ENCODE measurements around the gene SIRPG. TPM values are rescaled to one million over a fixed set of nuclear protein-coding genes. Genes with fewer than 3 reads are reported as not detected.
"Not testable (repeated sequence)": the region's sequence is repeated elsewhere in the genome, so short reads cannot be mapped to it uniquely, and the experiment has no call there.

SIRPG gene
- polyA plus RNA-seq, 2 of the 4 experiments (the other 2 are of a cell fraction): not detected

DNA sequence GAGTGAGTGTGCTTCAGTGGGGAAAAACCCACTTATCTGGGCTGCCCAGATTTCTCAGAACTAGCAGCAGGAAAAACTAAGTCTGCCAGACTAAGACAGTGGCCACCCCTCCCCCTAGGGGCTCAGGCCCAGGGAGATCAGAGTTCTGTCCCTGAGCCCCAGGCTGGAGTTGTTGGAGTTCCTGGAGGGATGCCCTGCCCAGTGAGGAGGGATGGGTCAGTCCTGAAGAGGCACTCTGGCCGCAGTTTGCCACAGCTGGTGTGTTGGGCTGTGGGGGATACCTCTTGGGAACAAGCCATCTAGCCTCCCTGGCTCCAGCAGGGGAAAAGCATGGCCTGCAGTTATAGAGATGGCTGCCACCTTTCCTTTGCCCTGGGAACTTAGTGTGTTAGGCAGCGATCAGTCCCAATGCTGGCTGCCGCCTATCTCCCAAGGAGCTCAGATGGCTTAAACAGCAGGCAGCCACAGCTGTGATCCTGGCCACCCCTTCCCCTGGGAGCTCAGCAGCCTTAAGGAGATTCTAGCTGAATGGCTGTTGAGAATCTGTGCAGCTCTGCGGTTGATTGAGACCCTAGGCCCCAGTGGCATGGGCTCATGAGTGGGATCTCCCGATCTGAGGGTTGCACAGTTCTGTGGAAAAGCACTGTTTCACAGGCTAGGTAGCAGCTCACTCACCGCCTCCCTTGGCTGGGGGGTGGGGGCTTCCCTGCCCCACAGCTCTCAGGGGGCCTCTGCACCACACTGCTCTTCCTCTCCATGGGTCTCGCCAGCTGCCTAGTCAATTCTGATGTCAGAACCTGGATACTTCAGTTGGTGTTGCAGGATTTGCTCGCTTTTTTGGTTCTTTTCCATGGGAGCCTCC lies 13.2 kb downstream of the SIRPG start (continued):
- TF ChIP-seq, protein P1, sequence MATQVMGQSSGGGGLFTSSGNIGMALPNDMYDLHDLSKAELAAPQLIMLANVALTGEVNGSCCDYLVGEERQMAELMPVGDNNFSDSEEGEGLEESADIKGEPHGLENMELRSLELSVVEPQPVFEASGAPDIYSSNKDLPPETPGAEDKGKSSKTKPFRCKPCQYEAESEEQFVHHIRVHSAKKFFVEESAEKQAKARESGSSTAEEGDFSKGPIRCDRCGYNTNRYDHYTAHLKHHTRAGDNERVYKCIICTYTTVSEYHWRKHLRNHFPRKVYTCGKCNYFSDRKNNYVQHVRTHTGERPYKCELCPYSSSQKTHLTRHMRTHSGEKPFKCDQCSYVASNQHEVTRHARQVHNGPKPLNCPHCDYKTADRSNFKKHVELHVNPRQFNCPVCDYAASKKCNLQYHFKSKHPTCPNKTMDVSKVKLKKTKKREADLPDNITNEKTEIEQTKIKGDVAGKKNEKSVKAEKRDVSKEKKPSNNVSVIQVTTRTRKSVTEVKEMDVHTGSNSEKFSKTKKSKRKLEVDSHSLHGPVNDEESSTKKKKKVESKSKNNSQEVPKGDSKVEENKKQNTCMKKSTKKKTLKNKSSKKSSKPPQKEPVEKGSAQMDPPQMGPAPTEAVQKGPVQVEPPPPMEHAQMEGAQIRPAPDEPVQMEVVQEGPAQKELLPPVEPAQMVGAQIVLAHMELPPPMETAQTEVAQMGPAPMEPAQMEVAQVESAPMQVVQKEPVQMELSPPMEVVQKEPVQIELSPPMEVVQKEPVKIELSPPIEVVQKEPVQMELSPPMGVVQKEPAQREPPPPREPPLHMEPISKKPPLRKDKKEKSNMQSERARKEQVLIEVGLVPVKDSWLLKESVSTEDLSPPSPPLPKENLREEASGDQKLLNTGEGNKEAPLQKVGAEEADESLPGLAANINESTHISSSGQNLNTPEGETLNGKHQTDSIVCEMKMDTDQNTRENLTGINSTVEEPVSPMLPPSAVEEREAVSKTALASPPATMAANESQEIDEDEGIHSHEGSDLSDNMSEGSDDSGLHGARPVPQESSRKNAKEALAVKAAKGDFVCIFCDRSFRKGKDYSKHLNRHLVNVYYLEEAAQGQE (IDR thresholded peaks at IDR 0.05): no peak

DNA sequence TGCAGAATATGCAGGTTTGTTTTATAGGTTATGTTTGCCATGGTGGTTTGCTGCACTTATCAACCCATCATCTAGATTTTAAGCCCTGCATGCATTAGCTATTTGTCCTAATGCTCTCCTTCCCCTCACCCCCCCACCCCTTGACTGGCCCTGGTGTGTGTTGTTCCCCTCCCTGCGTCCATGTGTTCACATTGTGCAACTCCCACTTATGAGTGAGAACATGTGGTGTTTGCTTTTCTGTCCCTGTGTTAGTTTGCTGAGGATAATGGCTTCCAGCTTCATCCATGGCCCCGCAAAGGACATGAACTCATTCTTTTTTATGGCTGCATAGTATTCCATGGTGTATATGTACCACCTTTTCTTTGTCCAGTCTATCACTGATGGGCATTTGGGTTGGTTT lies 18.9 kb downstream of the SIRPG start:
- H3K4me3 ChIP-seq; H3K4me1 ChIP-seq; H3K4me2 ChIP-seq; H3K27ac ChIP-seq; POLR2A ChIA-PET; DNase-seq (ENCODE audit: low read depth in 1 of 2, low spot score in 1 of 2); ATAC-seq; CTCF ChIA-PET; FAIRE-seq; H3K9me3 ChIP-seq: not testable (repeated sequence)
- 47% methylated on average over 2 of the region's 2 CpGs for WGBS (ENCODE audit: missing lambda C conversion rate)

DNA sequence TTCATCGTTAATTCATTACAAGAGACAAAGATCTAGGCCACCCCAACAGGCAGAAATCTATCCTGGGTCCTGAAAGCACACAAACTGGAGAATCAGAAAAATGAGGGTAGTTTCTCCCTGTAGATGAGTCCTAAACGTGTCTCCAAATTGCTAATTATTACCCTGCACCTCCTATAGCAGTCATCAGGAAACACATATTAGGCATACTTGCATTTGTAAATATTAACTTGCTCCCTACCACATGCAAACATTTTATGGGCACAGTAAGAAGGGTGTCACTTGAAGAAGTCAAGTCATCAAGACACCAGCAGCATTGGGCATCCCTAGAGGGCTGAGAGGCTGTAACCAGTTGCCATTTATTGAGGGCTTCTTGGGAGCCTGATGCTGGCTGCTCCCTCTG lies 19.8 kb downstream of the SIRPG start:
- no peak overlapping the region; the same call in 2 of the 3 replicates for H3K4me2 ChIP-seq
- H3K4me1 ChIP-seq: peaks cover 7% of the 10 kb centered on the region; the same call in 1 of the 3 replicates
- ChIA-PET POLR2A (no interaction called here), CTCF (interaction anchor here (0.5 kb wide), 1 partner anchor 434 kb away, joined by 4 read pairs; the partner anchor contains the start of gene C20orf202)
- no peak overlapping the region for H3K27ac ChIP-seq
- DNase-seq (ENCODE audit: low read depth in 1 of 2, low spot score in 1 of 2) (no peak), FAIRE-seq (no peak), ATAC-seq (no peak)
- no peaks in the 10 kb centered on the region; the same call in 2 of the 3 replicates for H3K9me3 ChIP-seq
- H3K4me3 ChIP-seq: no peak overlapping the region
- TF ChIP-seq, protein P2, sequence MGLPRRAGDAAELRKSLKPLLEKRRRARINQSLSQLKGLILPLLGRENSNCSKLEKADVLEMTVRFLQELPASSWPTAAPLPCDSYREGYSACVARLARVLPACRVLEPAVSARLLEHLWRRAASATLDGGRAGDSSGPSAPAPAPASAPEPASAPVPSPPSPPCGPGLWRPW (IDR thresholded peaks at IDR 0.05): no peak
- TF ChIP-seq FOSB (CRISPR knock-in tag; IDR thresholded peaks at IDR 0.05): no peak
- no peak for TF ChIP-seq KDM5A (IDR thresholded peaks at IDR 0.05)
- TF ChIP-seq EP300 (IDR thresholded peaks at IDR 0.05): no peak
- no peak for TF ChIP-seq RNF2 (IDR thresholded peaks at IDR 0.05; ENCODE audit: borderline replicate concordance, low read depth)
- TF ChIP-seq HOXB13 (CRISPR knock-in tag; IDR thresholded peaks at IDR 0.05; ENCODE audit: low read depth): no peak
- TF ChIP-seq CBX2 (IDR thresholded peaks at IDR 0.05; ENCODE audit: borderline replicate concordance, low read depth): no peak
- TF ChIP-seq RCOR1 (IDR thresholded peaks at IDR 0.05; ENCODE audit: low read depth, low read length): no peak
- TF ChIP-seq, protein P3, sequence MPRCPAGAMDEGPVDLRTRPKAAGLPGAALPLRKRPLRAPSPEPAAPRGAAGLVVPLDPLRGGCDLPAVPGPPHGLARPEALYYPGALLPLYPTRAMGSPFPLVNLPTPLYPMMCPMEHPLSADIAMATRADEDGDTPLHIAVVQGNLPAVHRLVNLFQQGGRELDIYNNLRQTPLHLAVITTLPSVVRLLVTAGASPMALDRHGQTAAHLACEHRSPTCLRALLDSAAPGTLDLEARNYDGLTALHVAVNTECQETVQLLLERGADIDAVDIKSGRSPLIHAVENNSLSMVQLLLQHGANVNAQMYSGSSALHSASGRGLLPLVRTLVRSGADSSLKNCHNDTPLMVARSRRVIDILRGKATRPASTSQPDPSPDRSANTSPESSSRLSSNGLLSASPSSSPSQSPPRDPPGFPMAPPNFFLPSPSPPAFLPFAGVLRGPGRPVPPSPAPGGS (IDR thresholded peaks at IDR 0.05): no peak
- no peak for TF ChIP-seq HDAC2 (IDR thresholded peaks at IDR 0.05)
- no peak for TF ChIP-seq MYC (IDR thresholded peaks at IDR 0.05; ENCODE audit: borderline replicate concordance, low read length)
- 1% methylated on average over 2 of the region's 2 CpGs for WGBS (ENCODE audit: missing lambda C conversion rate)

DNA sequence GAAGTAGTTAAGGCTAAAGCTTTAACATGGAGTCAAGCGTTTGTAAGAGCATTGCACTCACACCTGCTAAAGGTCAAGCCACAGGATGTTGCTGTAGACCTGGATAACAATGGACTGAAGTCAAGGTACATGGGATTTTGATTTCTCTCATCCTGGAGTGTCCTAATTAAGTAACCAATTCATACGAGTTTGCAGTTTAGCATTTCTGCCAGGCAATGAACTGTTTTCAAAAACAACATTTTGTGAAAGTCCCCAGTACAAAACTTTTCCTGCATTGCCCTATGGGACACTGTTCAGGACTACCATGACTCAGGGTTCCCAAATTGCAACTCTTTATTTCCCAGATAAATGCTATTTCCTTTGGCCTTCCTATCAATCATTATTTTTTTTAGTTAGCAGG lies 20.4 kb downstream of the SIRPG start:
- no peak for DNase-seq (ENCODE audit: low read depth in 1 of 2, low spot score in 1 of 2)
- H3K4me3 ChIP-seq: no peak overlapping the region
- H3K9me3 ChIP-seq: no peaks in the 10 kb centered on the region; the same call in 2 of the 3 replicates
- ATAC-seq: no peak
- no peak overlapping the region for H3K27ac ChIP-seq
- no peak for TF ChIP-seq FOXS1 (CRISPR knock-in tag; IDR thresholded peaks at IDR 0.05)
- TF ChIP-seq NFE2L2 (conservative IDR thresholded peaks at IDR 0.05; ENCODE audit: low read length): no peak
- TF ChIP-seq ZSCAN20 (CRISPR knock-in tag; IDR thresholded peaks at IDR 0.05): no peak
- TF ChIP-seq GATA3 (IDR thresholded peaks at IDR 0.05; ENCODE audit: borderline replicate concordance): no peak
- ChIA-PET POLR2A (no interaction called here), CTCF (no interaction called here)
- 17% methylated on average over 2 of the region's 2 CpGs for WGBS (ENCODE audit: missing lambda C conversion rate)
- peaks cover 7% of the 10 kb centered on the region; the same call in 1 of the 3 replicates for H3K4me1 ChIP-seq
- no peak for FAIRE-seq
- H3K4me2 ChIP-seq: no peak overlapping the region
